Measurements from ENCODE around the gene ANO2. TPM values are rescaled to one million over a fixed set of nuclear protein-coding genes. Genes with fewer than 3 reads are reported as not detected.
"Not testable (repeated sequence)": the region's sequence is repeated elsewhere in the genome, so short reads cannot be mapped to it uniquely, and the experiment has no call there.

Gene ANO2
- total RNA-seq, 8 experiments from 2014 or later = 0.46 to 162 (median 5.5) TPM

DNA sequence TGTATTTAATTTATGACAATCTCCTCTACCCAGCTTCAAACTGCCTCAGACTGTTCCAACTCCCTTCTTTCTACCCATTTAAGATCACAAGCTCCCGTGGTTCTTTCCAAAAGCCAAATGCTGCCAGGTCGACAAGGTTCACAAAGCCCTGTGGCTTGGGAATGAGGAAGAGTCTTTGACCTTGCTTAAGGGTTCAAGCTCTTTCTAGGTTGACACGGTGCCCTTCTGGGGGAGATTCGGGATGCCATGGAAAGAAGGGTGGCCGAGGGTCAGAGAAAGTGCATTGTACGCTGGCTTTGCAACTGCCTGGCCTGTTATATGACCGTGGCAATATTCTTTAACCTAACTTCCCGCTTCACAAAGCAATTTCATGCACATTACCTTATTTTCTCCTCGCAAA is 239.3 kb downstream of the ANO2 start:
- Histone ChIP-seq H3K4me3 (no peak overlapping the region), H3K27ac (no peak overlapping the region), H3K4me1 (replicated peaks in 1 of 2) (no peaks in the 10 kb centered on the region)
- 38 to 90% (median 72%) methylated on average over 1 to 9 of the region's 9 CpGs for WGBS, 10 experiments
- in situ Hi-C loops (cut with MboI; ENCODE audit: low pct_unique_long_range_greater_than_20kb in 2 of 9, low sequenced_read_pairs in 9 of 9, unreplicated experiment in 9 of 9) = no loop called here
- no peak for ATAC-seq (replicated peaks in 6 of 8)

DNA sequence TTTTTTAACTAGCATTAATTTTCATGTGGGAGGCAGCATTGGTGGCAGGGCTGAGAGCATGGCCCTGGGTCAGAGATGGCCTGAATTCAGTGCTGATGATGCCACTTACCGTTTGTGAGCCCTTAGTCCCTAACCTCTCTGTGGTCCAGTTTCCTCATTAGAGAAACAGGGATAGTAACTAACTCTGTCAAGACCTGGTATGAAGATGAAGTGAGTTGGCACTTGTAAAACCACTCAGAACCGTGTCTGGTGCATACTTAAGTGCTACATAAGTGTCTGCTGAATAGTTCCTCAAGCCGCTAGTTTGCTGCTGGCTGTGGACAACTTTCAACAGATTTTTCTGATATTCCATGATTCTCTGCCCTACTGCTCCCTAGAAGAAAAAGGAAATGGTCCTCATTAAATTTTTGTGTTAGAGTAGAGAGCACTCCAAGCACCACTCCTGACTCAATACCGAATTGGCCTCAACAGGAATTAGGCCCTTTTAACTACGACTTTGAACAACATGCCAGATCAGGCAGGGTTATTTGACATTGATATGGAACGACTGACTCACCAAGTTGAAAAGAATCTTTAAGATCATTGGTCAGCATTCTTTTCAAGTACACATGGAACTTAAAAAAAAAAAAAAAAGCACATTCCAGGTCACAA is 250.2 kb downstream of the ANO2 start:
- WGBS, 10 experiments = 11 to 100% (median 65%) methylated on average over 1 to 5 of the region's 6 CpGs
- Histone ChIP-seq H3K4me1 (replicated peaks in 1 of 2) (no peaks in the 10 kb centered on the region), H3K4me3 (no peak overlapping the region), H3K27ac (no peak overlapping the region)
- ATAC-seq (replicated peaks in 6 of 8) = peak in 2 of 8 experiments; percentile 29 to 49
- in situ Hi-C loops (cut with MboI; ENCODE audit: low pct_unique_long_range_greater_than_20kb in 2 of 9, low sequenced_read_pairs in 9 of 9, unreplicated experiment in 9 of 9) = no loop called here

DNA sequence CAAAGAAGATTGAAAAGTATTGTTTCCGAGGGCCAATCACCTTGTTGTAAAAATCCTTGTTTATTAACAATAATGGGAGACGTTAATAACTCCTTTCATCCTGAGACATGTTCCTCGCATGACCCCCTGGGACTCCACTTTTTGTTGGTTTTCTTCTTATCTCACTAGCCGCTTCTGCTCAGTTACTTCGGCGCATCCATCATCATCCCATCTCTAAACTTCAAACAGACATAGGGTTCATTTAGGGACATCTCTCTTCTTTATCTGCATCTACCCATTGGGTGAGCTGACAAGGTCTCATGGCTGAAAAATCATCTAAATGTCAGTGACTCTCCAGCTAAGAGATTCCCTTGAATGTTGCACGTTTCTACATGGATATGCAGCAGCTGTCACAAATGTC is 252.2 kb downstream of the ANO2 start:
- no peak overlapping the region for H3K4me3 ChIP-seq
- H3K27ac ChIP-seq = no peak overlapping the region
- no peaks in the 10 kb centered on the region for H3K4me1 ChIP-seq (replicated peaks in 1 of 2)
- WGBS, 10 experiments = 50 to 96% (median 90%) methylated on average over 1 to 6 of the region's 7 CpGs; no CpG with 5 or more reads in 2 of the 10 experiments
- ATAC-seq (replicated peaks in 6 of 8) = no peak
- in situ Hi-C loops (cut with MboI; ENCODE audit: low pct_unique_long_range_greater_than_20kb in 2 of 9, low sequenced_read_pairs in 9 of 9, unreplicated experiment in 9 of 9) = no loop called here

DNA sequence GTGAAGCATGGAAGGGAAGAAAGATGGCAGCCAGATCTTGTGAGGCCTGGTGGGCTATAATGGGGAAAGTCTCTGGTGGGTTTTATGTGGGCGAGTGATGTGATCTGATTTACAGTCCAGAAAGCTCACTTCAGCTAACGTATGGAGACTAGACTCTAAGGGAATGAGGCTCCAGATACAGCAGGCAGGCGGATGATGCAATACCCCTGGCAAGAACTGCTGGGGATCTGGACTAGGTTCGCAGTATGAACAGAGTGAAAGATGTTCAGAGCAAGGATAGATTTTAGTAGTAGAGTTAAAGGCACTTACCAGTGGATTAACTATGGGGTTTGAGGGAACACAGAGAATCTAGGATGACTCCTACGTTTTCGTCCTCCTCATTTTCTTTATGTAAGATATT is 253.1 kb downstream of the ANO2 start:
- 31 to 100% (median 69%) methylated on average over 1 to 6 of the region's 6 CpGs for WGBS, 10 experiments
- Histone ChIP-seq H3K4me1 (replicated peaks in 1 of 2) (no peaks in the 10 kb centered on the region), H3K27ac (no peak overlapping the region), H3K4me3 (no peak overlapping the region)
- in situ Hi-C loops (cut with MboI; ENCODE audit: low pct_unique_long_range_greater_than_20kb in 2 of 9, low sequenced_read_pairs in 9 of 9, unreplicated experiment in 9 of 9) = no loop called here
- peak in 1 of 8 experiments; percentile 20 for ATAC-seq (replicated peaks in 6 of 8)

DNA sequence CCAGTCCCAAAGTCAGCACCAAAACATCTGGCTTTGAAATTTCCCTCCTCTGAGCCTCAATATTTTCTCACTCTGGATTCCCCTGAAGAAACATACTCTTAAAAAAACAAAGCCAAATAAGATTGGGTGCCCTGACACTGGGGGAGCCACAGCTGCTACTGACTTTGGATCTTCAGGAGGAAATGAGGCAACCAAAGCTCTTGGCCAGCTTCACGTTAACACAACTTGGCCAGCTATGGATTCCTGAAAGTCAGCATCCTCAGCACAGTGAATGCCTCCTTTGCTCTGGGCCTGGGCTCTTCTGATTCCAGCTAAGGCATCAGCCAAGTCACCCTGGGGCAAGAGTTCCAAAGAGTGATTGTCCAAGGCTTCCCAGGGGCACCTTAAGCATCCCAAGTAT is 254.8 kb downstream of the ANO2 start:
- in situ Hi-C loops (cut with MboI; ENCODE audit: low pct_unique_long_range_greater_than_20kb in 2 of 9, low sequenced_read_pairs in 9 of 9, unreplicated experiment in 9 of 9) = no loop called here
- no peak for ATAC-seq (replicated peaks in 6 of 8)
- Histone ChIP-seq H3K27ac (no peak overlapping the region), H3K4me1 (replicated peaks in 1 of 2) (no peaks in the 10 kb centered on the region), H3K4me3 (no peak overlapping the region)
- 67 to 100% (median 100%) methylated on average over 1 of the region's 1 CpG; no CpG with 5 or more reads in 7 of the 10 experiments for WGBS, 10 experiments

DNA sequence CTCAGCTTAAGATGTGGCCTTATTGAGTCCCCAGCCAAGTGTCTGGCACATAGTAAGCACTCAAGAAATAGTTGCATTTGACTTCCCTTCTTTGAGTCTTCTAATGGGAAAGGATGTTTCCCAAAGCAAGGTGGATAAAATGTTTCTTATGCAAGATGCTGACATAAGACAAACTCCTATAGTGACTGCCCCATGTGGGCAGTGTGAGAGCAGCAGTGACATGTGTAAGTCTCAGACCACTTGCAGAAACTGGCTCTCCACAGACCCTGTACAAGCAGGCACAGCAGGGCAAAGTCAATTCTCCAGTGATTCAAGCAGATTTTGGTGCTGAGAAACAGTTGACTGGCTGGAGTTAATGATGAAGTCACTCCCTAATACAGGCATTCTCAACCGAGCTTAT is 255.3 kb downstream of the ANO2 start:
- 20 to 100% (median 57%) methylated on average over 1 of the region's 1 CpG; no CpG with 5 or more reads in 7 of the 10 experiments for WGBS, 10 experiments
- ATAC-seq (replicated peaks in 6 of 8) = peak in 1 of 8 experiments; percentile 58

DNA sequence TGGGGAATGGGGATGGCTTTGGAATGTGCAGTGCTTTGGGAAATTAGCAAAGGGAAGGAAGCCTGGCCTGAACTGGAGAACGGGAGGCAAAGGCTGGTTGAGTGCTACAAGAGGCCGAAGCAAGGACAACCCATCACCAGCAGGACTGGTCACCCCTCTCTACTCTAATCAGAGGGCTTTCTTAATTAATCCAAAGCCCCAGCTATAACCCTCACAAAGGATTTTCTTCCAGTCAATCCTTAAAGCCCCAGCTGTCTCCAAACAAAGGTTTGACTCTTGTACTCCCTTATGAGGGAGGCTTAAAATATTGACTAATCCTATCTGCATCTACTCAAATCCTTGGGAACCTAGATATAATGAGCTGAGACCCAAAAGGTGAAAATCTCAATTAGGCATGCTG is 256.8 kb downstream of the ANO2 start:
- ATAC-seq (replicated peaks in 6 of 8) = no peak
- in situ Hi-C loops (cut with MboI; ENCODE audit: low pct_unique_long_range_greater_than_20kb in 2 of 9, low sequenced_read_pairs in 9 of 9, unreplicated experiment in 9 of 9) = no loop called here
- WGBS, 10 experiments = 20 to 86% (median 63%) methylated on average over 1 to 2 of the region's 2 CpGs; no CpG with 5 or more reads in 6 of the 10 experiments
- Histone ChIP-seq H3K4me1 (replicated peaks in 1 of 2) (no peaks in the 10 kb centered on the region), H3K27ac (no peak overlapping the region), H3K4me3 (no peak overlapping the region)

More for the DNA sequence above, 255.3 kb downstream of the ANO2 start:
- in situ Hi-C loops (cut with MboI; ENCODE audit: low pct_unique_long_range_greater_than_20kb in 2 of 9, low sequenced_read_pairs in 9 of 9, unreplicated experiment in 9 of 9) = no loop called here
- H3K4me3 ChIP-seq = no peak overlapping the region
- H3K27ac ChIP-seq = no peak overlapping the region
- H3K4me1 ChIP-seq (replicated peaks in 1 of 2) = no peaks in the 10 kb centered on the region

DNA sequence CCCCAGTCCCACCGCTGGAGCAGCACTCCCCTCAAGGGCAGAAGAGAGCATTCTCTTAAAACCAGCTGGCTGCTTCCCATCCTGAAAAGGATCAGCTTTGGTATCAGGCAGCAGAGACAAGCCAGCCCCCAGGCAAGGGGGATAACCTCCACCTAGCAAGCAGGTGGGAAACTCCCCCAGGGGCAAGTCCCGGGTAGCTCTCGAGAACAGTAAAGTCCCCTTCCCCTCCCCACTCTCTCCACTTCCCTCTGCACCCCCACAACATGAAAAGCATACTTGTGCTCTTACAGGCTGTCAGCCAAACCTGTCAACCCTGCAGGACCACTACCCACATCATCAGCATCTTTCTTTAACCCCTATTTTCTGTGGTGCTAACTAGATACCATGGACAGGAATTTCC is 259.1 kb downstream of the ANO2 start:
- Histone ChIP-seq H3K27ac (no peak overlapping the region), H3K4me1 (replicated peaks in 1 of 2) (no peaks in the 10 kb centered on the region), H3K4me3 (no peak overlapping the region)
- 0 to 60% (median 20%) methylated on average over 1 to 2 of the region's 3 CpGs; no CpG with 5 or more reads in 6 of the 10 experiments for WGBS, 10 experiments
- no peak for ATAC-seq (replicated peaks in 6 of 8)
- in situ Hi-C loops (cut with MboI; ENCODE audit: low pct_unique_long_range_greater_than_20kb in 2 of 9, low sequenced_read_pairs in 9 of 9, unreplicated experiment in 9 of 9) = no loop called here

DNA sequence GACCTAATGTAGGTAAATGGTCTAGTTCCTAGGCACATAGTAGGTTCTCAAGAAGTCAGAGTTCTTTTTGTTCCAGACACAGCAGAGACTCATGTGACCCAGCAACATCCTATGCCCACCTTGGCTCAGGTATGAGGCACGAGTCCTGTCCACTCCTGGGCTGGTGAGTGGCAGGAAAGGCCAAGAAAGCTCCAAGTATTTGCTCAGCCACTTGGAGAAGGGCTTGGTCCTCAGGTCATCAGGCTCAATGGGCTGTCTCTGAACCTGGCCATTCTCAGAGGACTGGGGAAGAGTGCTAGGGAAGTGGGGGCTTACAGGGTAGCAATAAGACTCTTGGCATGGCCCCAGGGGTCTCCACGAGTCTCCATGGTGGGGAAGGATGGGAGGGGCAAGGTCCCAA is 260.1 kb downstream of the ANO2 start:
- no peak overlapping the region for H3K27ac ChIP-seq
- in situ Hi-C loops (cut with MboI; ENCODE audit: low pct_unique_long_range_greater_than_20kb in 2 of 9, low sequenced_read_pairs in 9 of 9, unreplicated experiment in 9 of 9) = no loop called here
- no peaks in the 10 kb centered on the region for H3K4me1 ChIP-seq (replicated peaks in 1 of 2)
- no peak for ATAC-seq (replicated peaks in 6 of 8)
- H3K4me3 ChIP-seq = no peak overlapping the region
- 14 to 80% (median 55%) methylated on average over 1 to 2 of the region's 2 CpGs; no CpG with 5 or more reads in 6 of the 10 experiments for WGBS, 10 experiments

DNA sequence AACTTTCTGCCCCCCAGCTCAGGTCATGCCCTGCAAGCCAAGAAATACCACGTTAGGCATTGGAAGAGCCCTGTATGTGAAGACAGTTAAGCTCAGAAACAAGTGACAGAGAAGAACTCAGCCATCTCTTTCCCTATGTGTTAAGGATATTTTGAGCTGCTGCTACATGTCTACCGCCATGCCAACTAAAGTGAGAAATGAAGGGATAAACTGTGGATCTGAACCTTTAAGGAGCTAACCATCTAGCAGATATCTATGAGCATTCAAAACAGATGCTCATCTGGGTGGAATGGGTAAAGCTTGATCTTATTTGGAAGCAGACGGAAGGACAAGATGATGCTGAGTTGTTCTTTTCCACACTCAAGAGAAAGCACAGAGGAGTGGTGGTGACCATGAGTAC is 262.5 kb downstream of the ANO2 start:
- H3K4me1 ChIP-seq (replicated peaks in 1 of 2) = no peaks in the 10 kb centered on the region
- no peak overlapping the region for H3K27ac ChIP-seq
- no peak overlapping the region for H3K4me3 ChIP-seq
- in situ Hi-C loops (cut with MboI; ENCODE audit: low pct_unique_long_range_greater_than_20kb in 2 of 9, low sequenced_read_pairs in 9 of 9, unreplicated experiment in 9 of 9) = no loop called here
- no peak for ATAC-seq (replicated peaks in 6 of 8)
- 17 to 100% (median 69%) methylated on average over 1 to 3 of the region's 3 CpGs; no CpG with 5 or more reads in 3 of the 10 experiments for WGBS, 10 experiments

DNA sequence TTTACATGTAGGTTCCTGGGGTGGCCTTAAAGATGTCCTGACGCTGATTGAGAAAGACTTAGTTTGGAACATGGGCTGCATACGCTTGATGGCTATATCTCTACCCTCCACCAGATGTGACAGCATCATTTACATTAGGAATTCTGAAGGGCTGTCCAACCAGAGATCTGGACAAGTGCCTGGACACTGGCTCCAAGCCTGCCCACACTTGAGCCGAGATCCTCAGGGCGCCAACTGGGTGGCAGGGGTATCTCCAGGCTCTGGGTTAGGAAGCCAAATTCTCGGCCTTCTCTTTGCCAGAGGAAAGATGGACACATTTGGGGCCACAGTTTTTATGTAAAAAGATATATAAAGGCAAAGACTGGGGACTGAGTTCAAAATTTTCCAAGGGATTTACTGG is 266.9 kb downstream of the ANO2 start:
- Histone ChIP-seq H3K4me1 (replicated peaks in 1 of 2) (no peaks in the 10 kb centered on the region), H3K4me3 (no peak overlapping the region), H3K27ac (no peak overlapping the region)
- WGBS, 10 experiments = 0 to 90% (median 71%) methylated on average over 1 to 3 of the region's 5 CpGs; no CpG with 5 or more reads in 3 of the 10 experiments
- in situ Hi-C loops (cut with MboI; ENCODE audit: low pct_unique_long_range_greater_than_20kb in 2 of 9, low sequenced_read_pairs in 9 of 9, unreplicated experiment in 9 of 9) = no loop called here
- ATAC-seq (replicated peaks in 6 of 8) = no peak

DNA sequence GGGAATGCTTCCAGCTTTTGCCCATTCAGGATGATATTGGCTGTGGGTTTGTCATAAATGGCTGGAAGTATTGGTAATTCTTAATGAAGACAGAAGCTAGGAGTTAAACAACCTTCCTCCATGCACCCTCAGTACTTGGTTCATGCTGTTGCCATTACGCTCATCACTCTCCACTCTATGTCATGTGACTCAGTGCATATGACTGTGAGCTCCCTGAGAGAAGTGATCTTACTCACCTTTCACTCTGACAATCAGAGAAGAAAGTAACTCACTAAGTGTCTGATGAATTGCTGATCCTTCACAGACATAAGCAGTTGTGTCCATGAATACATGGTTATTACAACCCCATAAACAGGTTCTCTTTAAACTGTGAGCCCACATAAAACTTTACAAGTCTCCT is 275.4 kb downstream of the ANO2 start:
- in situ Hi-C loops (cut with MboI; ENCODE audit: low pct_unique_long_range_greater_than_20kb in 2 of 9, low sequenced_read_pairs in 9 of 9, unreplicated experiment in 9 of 9); H3K4me1 ChIP-seq (replicated peaks in 1 of 2); ATAC-seq (replicated peaks in 6 of 8); H3K27ac ChIP-seq; H3K4me3 ChIP-seq: not testable (repeated sequence)
- 67 to 100% (median 80%) methylated on average over 1 of the region's 1 CpG; no CpG with 5 or more reads in 7 of the 10 experiments for WGBS, 10 experiments

DNA sequence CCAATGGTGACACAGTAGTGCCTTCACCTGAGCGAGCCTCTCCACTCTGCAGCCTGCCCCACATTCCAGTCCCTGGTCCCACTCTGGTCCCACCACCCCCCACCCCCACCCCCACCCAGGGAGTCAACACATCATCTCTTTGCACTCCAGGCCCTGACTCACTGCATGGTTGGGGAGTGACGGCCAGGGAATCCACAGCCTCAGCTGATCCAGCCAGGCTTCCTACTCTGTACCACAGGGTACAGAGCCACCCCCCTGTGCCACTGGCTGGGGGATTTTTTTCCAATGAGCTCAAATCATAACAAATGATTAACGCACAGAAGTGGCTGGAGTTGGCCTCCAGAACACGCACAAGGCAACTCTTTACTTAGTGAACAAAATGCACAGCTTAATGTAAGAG is 279.4 kb downstream of the ANO2 start:
- no peak overlapping the region for H3K27ac ChIP-seq
- in situ Hi-C loops (cut with MboI; ENCODE audit: low pct_unique_long_range_greater_than_20kb in 2 of 9, low sequenced_read_pairs in 9 of 9, unreplicated experiment in 9 of 9) = no loop called here
- ATAC-seq (replicated peaks in 6 of 8) = no peak
- no peaks in the 10 kb centered on the region for H3K4me1 ChIP-seq (replicated peaks in 1 of 2)
- 20 to 100% (median 44%) methylated on average over 1 of the region's 4 CpGs; no CpG with 5 or more reads in 6 of the 10 experiments for WGBS, 10 experiments
- no peak overlapping the region for H3K4me3 ChIP-seq

DNA sequence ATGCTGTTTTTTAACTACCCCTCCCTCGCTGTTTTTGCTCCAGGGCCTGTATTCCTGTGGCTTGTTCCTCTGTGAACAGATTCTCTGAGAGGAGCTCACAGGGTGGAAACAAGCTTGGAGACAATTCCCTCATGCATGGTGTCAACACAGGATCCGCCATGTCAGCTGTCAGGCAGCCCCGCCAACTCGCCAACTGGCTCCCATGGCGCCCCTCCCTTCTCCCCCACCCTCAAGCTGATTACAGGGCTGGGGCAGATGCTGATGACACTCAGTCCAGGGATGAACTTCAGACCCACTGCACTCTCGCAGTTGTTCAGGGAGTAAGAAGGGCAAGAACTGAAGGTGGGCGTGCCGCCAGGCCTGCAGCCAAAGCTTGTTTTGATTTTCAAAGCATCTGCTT is 283.2 kb downstream of the ANO2 start:
- 17 to 80% (median 55%) methylated on average over 1 to 5 of the region's 8 CpGs; no CpG with 5 or more reads in 5 of the 10 experiments for WGBS, 10 experiments
- no peak overlapping the region for H3K27ac ChIP-seq
- H3K4me1 ChIP-seq (replicated peaks in 1 of 2) = no peaks in the 10 kb centered on the region
- peak in 2 of 8 experiments; percentile 77 to 84 for ATAC-seq (replicated peaks in 6 of 8)
- in situ Hi-C loops (cut with MboI; ENCODE audit: low pct_unique_long_range_greater_than_20kb in 2 of 9, low sequenced_read_pairs in 9 of 9, unreplicated experiment in 9 of 9) = no loop called here
- H3K4me3 ChIP-seq = no peak overlapping the region

Data from motor neuron (in vitro differentiated cells).